Trophoblast cell (in vitro differentiated cells and primary cell): Measurements from ENCODE around the gene IP6K3.

Experiments
- DNase-seq, 2 donors: peaks; one replicate each; pipeline ENCODE4 v3.0.0-alpha.2; 2016
- H2AFZ ChIP-seq: 2 replicates; pipeline ENCODE4 v1.6.1; 2013; ENCODE audit warnings: low read length, moderate library complexity, mild to moderate bottlenecking; ENCODE audit not compliant: insufficient read depth, poor library complexity
- H2AK5ac ChIP-seq: 2 replicates; pipeline ENCODE4 v1.6.1; 2013; ENCODE audit warnings: mild to moderate bottlenecking, low read length
- H2BK120ac ChIP-seq: 2 replicates; pipeline ENCODE4 v1.6.1; 2013; ENCODE audit warnings: low read length, mild to moderate bottlenecking, moderate library complexity; ENCODE audit not compliant: insufficient read depth, poor library complexity
- H2BK12ac ChIP-seq: 2 replicates; pipeline ENCODE4 v1.6.1; 2013; ENCODE audit warnings: mild to moderate bottlenecking, low read length, moderate library complexity
- H2BK5ac ChIP-seq: 2 replicates; pipeline ENCODE4 v1.6.1; 2013; ENCODE audit warnings: low read length, low read depth, moderate library complexity, mild to moderate bottlenecking; ENCODE audit not compliant: poor library complexity
- H3K14ac ChIP-seq: 2 replicates; pipeline ENCODE4 v1.6.1; 2013; ENCODE audit warnings: mild to moderate bottlenecking, low read length
- H3K18ac ChIP-seq: 2 replicates; pipeline ENCODE4 v1.6.1; 2013; ENCODE audit warnings: mild to moderate bottlenecking, low read length
- H3K23ac ChIP-seq: 2 replicates; pipeline ENCODE4 v1.6.1; 2013; ENCODE audit warnings: low read length
- H3K27ac ChIP-seq: 2 replicates; pipeline ENCODE4 v1.5.1; 2013; ENCODE audit warnings: low read depth, mild to moderate bottlenecking, inconsistent platforms, low read length, moderate library complexity
- H3K27me3 ChIP-seq: 2 replicates; pipeline ENCODE4 v1.6.1; 2013; ENCODE audit warnings: inconsistent platforms, mild to moderate bottlenecking, low read length, moderate library complexity; ENCODE audit not compliant: insufficient read depth
- H3K36me3 ChIP-seq, 2 experiments: 1 replicate in 1 of 2; 2 replicates in 1 of 2; pipeline ENCODE4 v1.6.1; 2013; ENCODE audit warnings: low read length in 2 of 2, mild to moderate bottlenecking in 2 of 2, moderate library complexity in 1 of 2; ENCODE audit not compliant: insufficient read depth in 2 of 2, control insufficient read depth in 1 of 2
- H3K4ac ChIP-seq: 2 replicates; pipeline ENCODE4 v1.6.1; 2013; ENCODE audit warnings: low read depth, mild to moderate bottlenecking, low read length, moderate library complexity
- H3K4me1 ChIP-seq, 2 experiments: 1 replicate in 1 of 2; 2 replicates in 1 of 2; pipeline ENCODE4 v1.6.1; 2013; ENCODE audit warnings: low read length in 2 of 2, mild to moderate bottlenecking in 2 of 2, moderate library complexity in 1 of 2; ENCODE audit not compliant: insufficient read depth in 2 of 2, control insufficient read depth in 1 of 2
- H3K4me2 ChIP-seq: 2 replicates; pipeline ENCODE4 v1.6.1; 2013; ENCODE audit warnings: inconsistent platforms, mild to moderate bottlenecking, low read length, moderate library complexity
- H3K4me3 ChIP-seq: 2 replicates; pipeline ENCODE4 v1.5.1; 2013; ENCODE audit warnings: mild to moderate bottlenecking, low read depth, low read length, inconsistent platforms
- H3K79me1 ChIP-seq: one replicate; pipeline ENCODE4 v1.6.1; 2013; ENCODE audit warnings: low read length
- H3K79me2 ChIP-seq: 2 replicates; pipeline ENCODE4 v1.6.1; 2013; ENCODE audit warnings: low read length, mild to moderate bottlenecking; ENCODE audit not compliant: control insufficient read depth, insufficient read depth, poor library complexity
- H3K9ac ChIP-seq: 2 replicates; pipeline ENCODE4 v1.6.1; 2013; ENCODE audit warnings: mild to moderate bottlenecking, low read length
- H3K9me3 ChIP-seq: 2 replicates; pipeline ENCODE4 v1.6.1; 2013; ENCODE audit warnings: low read depth, mild to moderate bottlenecking, control low read depth, inconsistent platforms, low read length; ENCODE audit not compliant: insufficient read depth
- H4K12ac ChIP-seq: 2 replicates; pipeline ENCODE4 v1.6.1; 2013; ENCODE audit warnings: low read depth, mild to moderate bottlenecking, low read length, moderate library complexity
- H4K8ac ChIP-seq: 2 replicates; pipeline ENCODE4 v1.6.1; 2013; ENCODE audit warnings: low read depth, mild to moderate bottlenecking, low read length, moderate library complexity
- H4K91ac ChIP-seq: one replicate; pipeline ENCODE4 v1.6.1; 2013; ENCODE audit warnings: low read depth, mild to moderate bottlenecking, low read length, moderate library complexity
- WGBS: extraction: QIAGEN DNeasy Blood & Tissue Kit; methylation state at CpG from one replicate; pipeline ENCODE4 v1.1.7; 2013; ENCODE audit warnings: missing lambda C conversion rate; ENCODE audit not compliant: insufficient read length, insufficient coverage; ENCODE audit errors: extremely low coverage; 5-methylcytosine and 5-hydroxymethylcytosine counted together

Gene IP6K3

DNA sequence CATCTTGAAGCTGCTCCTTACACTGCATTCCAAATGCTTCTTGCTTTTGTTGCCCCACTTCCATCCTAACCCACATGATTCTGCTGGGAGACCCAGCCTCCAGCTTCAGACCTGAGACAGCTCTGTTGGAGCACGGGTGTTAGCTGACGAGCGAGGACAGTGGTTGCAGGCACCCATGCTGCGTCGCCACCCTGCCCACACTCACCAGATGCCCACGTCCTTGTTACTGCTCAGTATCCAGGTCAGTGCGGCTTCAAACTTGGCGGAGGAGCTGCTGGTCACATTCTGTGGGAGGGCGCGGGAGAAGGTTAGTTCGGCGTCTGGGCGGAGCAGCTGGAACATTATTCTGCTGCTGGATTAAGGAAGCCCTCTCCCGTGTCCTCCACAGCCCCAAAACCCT is 33.2 kb upstream of the IP6K3 start:
- H2AK5ac ChIP-seq, result no peak overlapping the region
- no peak overlapping the region for H2BK12ac ChIP-seq
- H3K79me1 ChIP-seq, result peaks cover 7% of the 10 kb centered on the region
- no peaks in the 10 kb centered on the region for H3K79me2 ChIP-seq
- no peak overlapping the region for H2AFZ ChIP-seq
- H4K8ac ChIP-seq, result no peak overlapping the region
- H3K23ac ChIP-seq, result no peak overlapping the region
- peaks cover 19 to 21% of the 10 kb centered on the region in 2 experiments for H3K4me1 ChIP-seq
- peaks cover 1% of the 10 kb centered on the region for H3K9me3 ChIP-seq
- H3K18ac ChIP-seq, result no peak overlapping the region
- H3K14ac ChIP-seq, result no peak overlapping the region
- H3K9ac ChIP-seq, result no peak overlapping the region
- no CpG with 5 or more reads among the region's 14 CpGs for WGBS
- no peak overlapping the region for H3K4me2 ChIP-seq
- H3K4ac ChIP-seq, result no peak overlapping the region
- H2BK5ac ChIP-seq, result no peak overlapping the region
- no peak overlapping the region for H4K91ac ChIP-seq
- peaks cover 78 to 84% of the 10 kb centered on the region in 2 experiments for H3K36me3 ChIP-seq
- no peak overlapping the region for H4K12ac ChIP-seq
- no peak overlapping the region for H3K4me3 ChIP-seq
- no peak for DNase-seq
- no peaks in the 10 kb centered on the region for H3K27me3 ChIP-seq
- no peak overlapping the region for H3K27ac ChIP-seq
- no peak overlapping the region for H2BK120ac ChIP-seq

DNA sequence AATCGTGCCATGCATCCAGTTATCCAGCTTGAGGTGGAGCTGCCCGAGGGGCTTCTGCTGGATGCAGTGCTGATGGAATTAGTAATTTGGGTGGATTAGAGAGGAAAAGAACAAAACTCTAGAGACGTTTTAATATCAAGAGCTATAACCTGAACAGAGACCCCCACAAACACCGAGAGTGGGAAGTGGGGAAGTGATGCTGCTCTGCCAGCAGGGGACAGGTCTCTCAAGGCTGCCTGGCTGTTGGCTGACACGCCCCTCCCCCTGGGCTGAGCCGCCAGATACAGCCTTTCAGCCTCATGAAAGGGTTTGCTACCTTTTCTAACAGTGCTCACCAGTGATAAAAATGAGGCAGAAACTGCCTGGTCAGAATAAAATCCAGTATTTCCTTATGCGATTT is 32.6 kb upstream of the IP6K3 start:
- WGBS, result no CpG with 5 or more reads among the region's 7 CpGs
- H3K4me3 ChIP-seq, result no peak overlapping the region
- H3K4ac ChIP-seq, result no peak overlapping the region
- H4K91ac ChIP-seq, result no peak overlapping the region
- H3K14ac ChIP-seq, result no peak overlapping the region
- no peaks in the 10 kb centered on the region for H3K79me2 ChIP-seq
- peaks cover 7% of the 10 kb centered on the region for H3K79me1 ChIP-seq
- no peak overlapping the region for H2BK120ac ChIP-seq
- no peak overlapping the region for H2BK5ac ChIP-seq
- no peaks in the 10 kb centered on the region for H3K27me3 ChIP-seq
- no peak for DNase-seq
- no peak overlapping the region for H2AFZ ChIP-seq
- H3K4me2 ChIP-seq, result no peak overlapping the region
- H3K23ac ChIP-seq, result no peak overlapping the region
- H3K27ac ChIP-seq, result no peak overlapping the region
- no peak overlapping the region for H4K8ac ChIP-seq
- no peak overlapping the region for H3K9ac ChIP-seq
- H3K9me3 ChIP-seq, result peaks cover 1% of the 10 kb centered on the region
- H3K4me1 ChIP-seq, result peaks cover 19 to 21% of the 10 kb centered on the region in 2 experiments
- no peak overlapping the region for H2BK12ac ChIP-seq
- H2AK5ac ChIP-seq, result no peak overlapping the region
- H4K12ac ChIP-seq, result no peak overlapping the region
- peaks cover 77 to 84% of the 10 kb centered on the region in 2 experiments for H3K36me3 ChIP-seq
- H3K18ac ChIP-seq, result no peak overlapping the region

DNA sequence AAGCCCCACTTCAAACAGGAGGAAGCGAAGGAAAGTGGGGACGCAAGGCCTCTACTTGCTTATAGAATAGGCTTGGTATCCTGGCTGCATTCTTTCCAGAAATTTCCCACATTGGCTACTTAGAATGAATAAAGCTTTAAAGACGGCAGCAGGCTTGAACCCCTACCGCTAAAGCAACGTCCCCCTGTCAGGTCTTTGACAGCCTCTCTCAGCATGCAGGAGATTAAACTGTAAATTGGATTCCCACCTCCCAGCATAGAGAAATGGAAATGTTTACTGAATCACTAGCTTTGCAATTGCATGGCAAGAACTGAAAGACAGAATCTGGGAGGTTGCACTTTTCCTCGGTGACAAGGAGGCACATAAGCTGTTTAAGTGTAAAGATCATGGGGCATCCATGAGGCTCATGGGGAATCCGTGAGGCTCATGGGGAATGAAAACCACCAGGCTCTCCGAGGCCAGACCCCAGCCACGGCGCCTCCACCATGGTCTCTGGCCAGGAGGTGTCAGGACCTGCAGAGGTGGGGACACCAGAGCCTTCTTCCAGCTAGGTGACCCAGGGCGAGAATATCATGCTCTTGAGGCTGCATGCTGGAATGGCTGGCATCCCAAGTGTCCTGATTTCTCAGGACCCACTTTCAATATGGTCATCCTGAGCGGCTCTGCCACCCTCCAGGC is 31.9 kb upstream of the IP6K3 start:
- Histone ChIP-seq H3K14ac (no peak overlapping the region), H2BK120ac (no peak overlapping the region), H2AK5ac (no peak overlapping the region), H3K36me3 (peaks cover 75 to 81% of the 10 kb centered on the region in 2 experiments), H2AFZ (no peak overlapping the region), H3K18ac (no peak overlapping the region), H3K4ac (no peak overlapping the region), H3K4me3 (no peak overlapping the region), H3K27ac (no peak overlapping the region), H3K4me2 (no peak overlapping the region), H3K27me3 (no peaks in the 10 kb centered on the region), H3K79me2 (no peaks in the 10 kb centered on the region), H2BK12ac (no peak overlapping the region), H3K4me1 (peaks cover 19 to 21% of the 10 kb centered on the region in 2 experiments), H4K12ac (no peak overlapping the region), H4K91ac (no peak overlapping the region), H3K23ac (no peak overlapping the region), H3K9me3 (peaks cover 1% of the 10 kb centered on the region), H3K9ac (no peak overlapping the region), H4K8ac (no peak overlapping the region), H3K79me1 (peaks cover 7% of the 10 kb centered on the region), H2BK5ac (no peak overlapping the region)
- no CpG with 5 or more reads among the region's 12 CpGs for WGBS
- DNase-seq, result no peak

GRCh38 chr6:33777398-33778388 is 31.0 kb upstream of the IP6K3 start:
- H3K14ac ChIP-seq, result no peak overlapping the region
- H3K79me2 ChIP-seq, result no peaks in the 10 kb centered on the region
- peaks cover 1% of the 10 kb centered on the region for H3K9me3 ChIP-seq
- H2AK5ac ChIP-seq, result no peak overlapping the region
- H3K4me1 ChIP-seq, result peaks cover 18 to 20% of the 10 kb centered on the region in 2 experiments
- no peak overlapping the region for H2BK120ac ChIP-seq
- peaks cover 75 to 81% of the 10 kb centered on the region in 2 experiments for H3K36me3 ChIP-seq
- no peak overlapping the region for H4K8ac ChIP-seq
- H4K91ac ChIP-seq, result no peak overlapping the region
- H3K18ac ChIP-seq, result no peak overlapping the region
- no peak overlapping the region for H2BK12ac ChIP-seq
- peaks cover 7% of the 10 kb centered on the region for H3K79me1 ChIP-seq
- H2BK5ac ChIP-seq, result no peak overlapping the region
- no peak overlapping the region for H3K23ac ChIP-seq
- H3K4ac ChIP-seq, result no peak overlapping the region
- H2AFZ ChIP-seq, result no peak overlapping the region
- WGBS, result no CpG with 5 or more reads among the region's 25 CpGs
- no peak overlapping the region for H3K4me3 ChIP-seq
- H3K27me3 ChIP-seq, result no peaks in the 10 kb centered on the region
- DNase-seq, result no peak
- no peak overlapping the region for H3K27ac ChIP-seq
- no peak overlapping the region for H3K9ac ChIP-seq
- no peak overlapping the region for H4K12ac ChIP-seq
- no peak overlapping the region for H3K4me2 ChIP-seq
